Stimulated activated CD8-positive, alpha-beta memory T cell treated with anti-CD3 and anti-CD28 coated beads, Interleukin-7, amount 100 ng/mL, for 48 hours (primary cell): ENCODE measurements around the gene TNNT1.
"Not testable (repeated sequence)": the region's sequence is repeated elsewhere in the genome, so short reads cannot be mapped to it uniquely, and the experiment has no call there.

ENCODE experiments used
- DNase-seq, 2 donors: peaks; one replicate each; pipeline ENCODE4 v3.0.0-alpha.2; 2020; ENCODE audit warnings: low read depth in 1 of 2; ENCODE audit errors: extremely low read depth in 1 of 2

Gene TNNT1

DNA sequence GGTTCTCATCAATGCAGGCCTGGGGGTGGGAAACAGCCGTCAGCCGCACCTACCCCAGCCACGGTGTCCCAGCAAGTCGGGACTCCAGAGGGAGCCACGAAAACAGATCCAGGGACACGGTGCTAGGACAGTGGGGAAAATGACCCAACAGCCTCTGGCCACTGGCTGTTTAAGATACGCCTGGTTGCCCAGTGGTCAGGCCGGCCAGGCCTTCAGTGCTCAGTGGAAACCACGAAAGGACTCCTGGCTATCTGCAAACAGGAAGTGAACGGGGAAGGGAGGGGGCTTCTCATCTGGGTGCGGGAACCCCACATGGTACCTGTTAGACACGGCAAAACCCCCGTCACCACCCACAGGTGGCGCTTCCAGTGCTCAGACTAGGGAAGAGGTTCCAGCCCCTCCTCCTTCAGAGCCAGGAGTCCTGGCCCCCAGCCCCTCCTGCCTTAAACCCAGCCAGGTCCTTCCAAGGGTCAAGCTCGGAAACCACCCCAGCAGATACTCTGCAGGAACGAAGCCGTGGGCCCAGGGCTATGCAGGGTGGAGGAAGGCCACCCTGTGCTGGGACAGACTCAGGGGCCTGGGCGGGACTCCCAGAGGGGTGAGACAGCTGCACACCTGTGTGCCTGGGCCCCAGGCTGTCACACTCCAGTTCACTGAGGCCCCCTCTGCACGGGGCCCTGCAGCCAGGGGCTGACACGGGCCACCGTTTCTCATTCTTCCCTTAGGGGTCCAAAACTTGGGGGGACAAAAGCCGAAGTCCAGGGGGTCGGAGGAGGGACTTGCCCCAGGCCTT is 36.0 kb downstream of the TNNT1 start:
- no peak for DNase-seq

DNA sequence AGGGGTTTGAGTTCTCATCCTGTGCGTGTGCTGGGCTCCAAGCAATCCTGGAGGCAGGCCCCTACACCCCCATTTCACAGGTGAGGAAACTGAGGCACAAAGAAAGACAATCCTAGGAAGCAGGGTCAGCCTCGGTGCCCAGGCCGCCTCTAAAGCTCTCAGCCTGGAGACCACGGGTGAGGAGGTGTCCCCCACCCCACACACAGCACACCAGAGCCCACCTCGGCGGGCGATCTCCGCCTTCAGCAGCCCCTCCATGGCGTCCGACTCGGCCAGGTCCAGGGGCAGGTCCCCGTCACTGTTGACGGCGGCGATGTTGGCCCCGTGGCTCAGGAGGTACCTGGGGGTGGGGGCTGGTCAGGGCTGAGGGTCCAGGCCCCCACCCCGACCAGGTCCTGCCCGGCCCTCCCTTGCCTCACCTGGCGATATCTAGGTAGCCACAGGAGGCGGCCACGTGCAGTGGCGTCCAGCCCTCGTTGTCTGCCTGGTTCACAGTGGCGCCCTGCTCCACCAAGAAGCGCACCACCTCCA is 36.7 kb downstream of the TNNT1 start:
- DNase-seq, result no peak

DNA sequence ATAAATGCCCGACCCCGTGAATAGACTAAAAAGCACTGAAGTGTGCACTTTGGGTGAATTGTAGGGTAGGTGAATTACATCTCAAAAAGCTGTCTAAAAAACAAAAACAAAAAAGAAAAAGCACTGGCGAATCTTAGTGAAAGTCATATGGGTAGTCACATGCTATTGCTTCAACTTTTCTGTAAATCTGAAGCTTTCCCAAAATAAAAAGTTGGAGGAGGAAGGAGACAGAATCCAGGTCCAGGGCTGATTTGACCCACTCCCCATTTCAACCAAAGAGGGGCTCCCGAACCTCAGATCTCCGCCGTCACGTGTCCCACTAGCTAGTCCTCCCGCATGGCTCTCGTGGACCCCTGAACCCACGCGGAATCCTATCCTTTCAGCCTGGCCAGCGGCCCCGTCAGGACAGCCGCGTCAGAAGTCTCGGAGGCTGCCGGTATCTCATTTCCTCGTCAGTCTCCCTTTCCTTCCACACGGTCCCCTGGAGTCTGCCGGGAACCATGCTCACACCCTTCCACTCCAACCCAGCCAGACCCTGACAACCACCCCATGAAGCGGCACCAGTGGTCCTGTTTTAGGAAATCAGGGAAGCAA is 37.7 kb downstream of the TNNT1 start:
- DNase-seq, result no peak

DNA sequence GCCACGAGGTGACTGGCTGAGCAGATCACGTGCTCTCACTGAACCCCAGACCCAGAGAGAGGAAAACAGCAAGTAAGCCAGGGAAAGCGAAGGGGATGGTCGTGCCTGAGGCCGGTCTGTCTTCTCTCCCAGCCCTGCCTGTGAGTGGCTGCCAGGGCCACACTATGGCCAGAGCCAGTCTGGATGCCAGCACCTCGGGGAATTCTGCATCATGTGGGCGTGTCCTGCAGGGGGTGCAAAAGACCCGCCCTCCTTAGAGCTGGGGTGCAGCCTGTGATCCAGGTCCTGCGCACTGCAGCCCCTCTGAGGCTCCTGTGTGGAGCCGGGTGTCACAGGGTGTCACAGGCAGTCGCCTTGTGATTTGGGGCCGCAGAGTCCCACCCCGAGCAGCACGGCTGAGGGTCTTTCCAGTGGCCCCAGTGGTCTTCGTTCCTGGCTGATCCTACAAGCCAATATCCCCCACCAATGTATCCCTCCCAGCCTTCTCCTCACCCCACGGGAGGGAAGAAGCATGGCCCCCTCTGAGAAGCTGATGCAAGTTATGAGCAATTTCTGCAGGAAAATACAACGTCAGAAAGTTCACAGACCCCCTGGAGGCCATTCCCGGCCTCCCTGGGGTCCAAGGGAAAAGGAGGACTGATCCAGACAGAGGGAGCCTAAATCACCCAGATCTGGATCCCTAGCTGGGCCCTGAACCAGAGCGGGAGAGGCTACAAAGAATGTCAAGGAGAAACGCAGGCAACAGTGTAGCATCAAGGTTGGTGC is 39.3 kb downstream of the TNNT1 start:
- no peak for DNase-seq

DNA sequence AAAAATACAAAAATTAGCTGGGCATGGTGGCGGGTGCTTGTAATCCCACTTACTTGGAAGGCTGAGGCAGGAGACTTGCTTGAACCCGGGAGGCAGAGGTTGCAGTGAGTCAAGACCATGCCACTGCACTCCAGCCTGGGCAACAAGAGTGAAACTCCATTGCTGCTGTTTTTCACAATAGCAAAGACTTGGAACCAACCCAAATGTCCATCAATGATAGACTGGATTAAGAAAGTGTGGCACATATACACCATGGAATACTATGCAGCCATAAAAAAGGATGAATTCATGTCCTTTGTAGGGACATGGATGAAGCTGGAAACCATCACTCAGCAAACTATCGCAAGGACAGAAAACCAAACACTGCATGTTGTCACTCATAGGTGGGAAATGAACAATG is 41.8 kb downstream of the TNNT1 start:
- not testable (repeated sequence) for DNase-seq

DNA sequence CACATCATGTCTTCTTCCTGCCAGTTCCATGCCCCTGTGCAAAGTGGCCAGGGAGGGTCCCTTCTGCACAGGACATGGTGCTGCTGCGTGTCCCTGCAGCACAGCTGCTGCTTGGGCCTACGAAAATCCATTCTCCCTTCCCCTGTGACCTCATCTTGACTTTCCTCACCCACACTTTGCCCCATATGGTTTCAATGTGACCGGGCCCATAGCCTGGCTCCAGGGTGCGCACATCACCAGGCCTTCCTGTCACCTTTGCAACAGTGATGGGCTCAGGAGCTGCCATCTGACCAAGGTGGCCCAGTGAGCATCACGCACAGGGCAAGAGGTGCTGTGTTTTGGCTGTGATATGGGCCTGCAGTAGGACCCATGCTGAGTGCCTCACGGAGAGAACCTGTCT is 42.4 kb downstream of the TNNT1 start:
- no peak for DNase-seq

DNA sequence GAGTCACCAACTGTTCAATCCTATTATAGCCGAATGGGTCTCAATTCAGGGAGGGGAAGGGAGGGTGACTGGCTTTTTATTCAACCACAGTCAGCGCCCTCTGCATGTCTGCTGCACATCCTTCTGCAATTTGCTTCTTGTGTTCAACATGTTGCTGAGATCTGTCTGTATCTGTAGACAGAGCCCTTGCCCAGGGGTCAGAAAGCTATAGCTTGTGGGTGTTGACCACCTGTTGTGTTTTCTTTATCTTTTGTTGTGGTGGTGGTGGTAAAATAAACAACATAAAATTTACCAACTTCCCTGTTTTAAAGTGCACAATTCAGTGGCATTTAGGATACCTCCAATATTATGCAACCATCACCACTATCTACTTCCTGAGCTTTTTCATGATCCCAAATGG is 43.8 kb downstream of the TNNT1 start:
- DNase-seq, result no peak

DNA sequence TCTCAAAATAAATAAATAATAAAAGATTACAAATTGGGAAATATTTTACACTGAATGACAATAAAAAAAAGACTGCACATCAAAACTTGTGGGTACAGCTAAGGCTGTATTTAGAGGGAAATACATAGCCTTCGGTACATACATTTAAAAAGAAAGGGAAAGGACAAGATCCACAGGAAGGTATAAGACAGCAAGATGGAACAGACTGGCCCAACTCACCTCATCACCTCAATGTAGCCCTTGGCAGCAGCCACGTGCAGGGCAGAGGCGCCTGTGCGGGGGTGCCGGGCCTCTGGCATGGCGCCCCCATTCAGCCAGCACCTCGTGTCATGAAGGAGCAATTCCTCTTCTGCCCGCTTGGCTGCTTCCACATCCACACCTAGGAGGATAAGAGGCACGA is 45.8 kb downstream of the TNNT1 start:
- DNase-seq, result no peak

DNA sequence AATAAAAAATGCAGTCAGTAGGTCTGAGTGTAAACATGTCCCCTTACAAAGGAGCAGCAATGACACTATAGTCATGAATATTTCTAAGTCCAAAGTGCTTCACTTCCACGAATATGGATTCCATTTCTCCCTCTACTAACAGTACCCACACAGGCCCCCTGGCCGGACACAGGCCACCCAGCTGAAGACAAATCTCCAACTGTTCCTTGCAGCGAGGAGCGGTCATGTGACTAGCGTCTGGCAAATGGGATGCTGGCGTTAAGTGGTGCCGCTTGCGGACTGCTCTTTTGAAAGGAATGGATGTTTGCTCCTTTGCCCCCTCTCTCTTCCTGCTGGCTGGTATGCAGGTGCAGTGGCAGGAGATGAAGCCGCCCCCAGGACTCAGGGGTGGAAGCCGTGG is 47.7 kb downstream of the TNNT1 start:
- no peak for DNase-seq

DNA sequence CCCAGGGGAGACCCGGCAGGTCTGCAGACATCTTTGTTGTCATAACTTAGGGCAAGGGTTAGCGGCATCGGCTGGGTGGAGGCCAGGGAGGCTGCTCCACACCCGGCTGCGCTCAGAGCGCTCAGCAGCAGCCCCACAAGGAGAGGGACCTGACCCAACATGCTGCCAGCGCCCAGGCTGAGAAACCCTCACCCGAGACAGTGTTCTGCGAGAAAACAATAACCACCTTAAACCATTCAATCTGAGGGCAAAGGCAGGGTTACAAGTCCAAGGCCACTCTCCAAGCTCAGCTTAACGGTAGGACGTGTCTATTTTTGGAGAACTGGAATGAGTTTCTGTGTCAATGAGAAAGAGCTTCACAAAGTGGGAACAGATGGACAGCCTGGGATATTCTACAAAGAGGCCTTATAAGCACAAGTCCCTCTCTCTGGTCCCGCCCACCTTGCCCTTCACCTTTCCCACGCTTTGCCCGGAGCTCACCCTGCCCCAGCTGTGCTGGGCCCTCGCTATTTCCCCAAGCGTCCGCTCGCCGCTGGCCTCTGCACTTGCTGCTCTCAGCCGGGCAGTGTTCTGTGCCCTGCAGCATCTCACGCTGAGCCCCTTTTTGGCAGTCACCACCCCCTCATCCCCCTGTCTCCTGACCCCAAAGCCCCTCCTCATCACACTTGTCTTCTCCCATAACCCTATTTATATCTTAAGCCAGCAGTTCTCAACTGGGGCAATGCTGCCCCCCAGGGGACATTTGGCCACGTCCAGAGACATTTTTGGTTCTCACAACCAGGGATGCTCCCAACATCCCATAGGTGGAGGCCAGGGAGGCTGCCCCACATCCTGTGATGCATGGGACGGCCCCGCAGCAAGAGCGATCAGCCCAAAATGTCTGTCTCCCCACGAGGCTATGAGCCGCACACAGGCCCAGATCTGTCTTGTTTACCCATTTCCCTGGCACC is 49.2 kb downstream of the TNNT1 start:
- DNase-seq, result no peak

DNA sequence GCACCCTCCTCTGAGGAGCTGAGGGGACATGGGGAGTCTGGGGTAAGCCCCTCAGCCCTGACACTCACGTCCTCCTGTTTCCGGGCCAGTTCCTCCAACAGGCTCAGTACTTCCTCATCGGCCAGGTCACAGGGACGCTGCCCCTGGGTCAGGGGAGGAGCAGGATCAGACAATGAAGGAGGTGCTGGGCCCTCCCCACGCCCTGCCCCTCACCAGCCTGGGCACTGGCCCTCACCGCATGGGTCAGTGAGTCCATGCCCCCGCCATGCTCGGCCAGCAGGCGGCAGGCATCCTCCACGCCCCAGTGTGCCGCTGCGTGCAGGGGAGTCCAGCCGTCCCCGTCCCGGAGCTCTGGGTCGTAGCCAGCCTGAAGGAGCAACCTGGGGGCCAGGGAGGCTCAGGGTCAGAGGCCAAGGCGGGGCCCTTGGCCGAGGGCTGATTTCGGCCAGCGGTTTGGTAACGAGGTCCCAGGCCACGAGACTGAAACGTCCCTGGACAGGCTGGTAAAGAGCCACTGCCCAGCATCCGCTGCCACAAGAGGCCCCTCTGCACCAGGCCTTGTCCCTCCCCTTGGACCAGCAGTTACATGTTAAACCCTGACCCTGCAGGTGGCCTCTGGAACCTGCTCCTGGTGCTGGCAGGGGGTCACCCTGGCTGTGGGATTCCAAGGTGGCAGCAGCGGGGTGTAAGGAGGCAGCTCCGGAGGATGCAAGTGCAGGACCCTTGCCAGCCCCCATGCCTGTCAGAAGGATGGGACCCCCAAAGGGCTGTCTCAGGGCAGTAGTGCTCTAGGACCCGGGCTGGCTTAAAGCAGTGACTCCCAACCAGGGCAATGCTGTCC is 50.1 kb downstream of the TNNT1 start:
- no peak for DNase-seq

DNA sequence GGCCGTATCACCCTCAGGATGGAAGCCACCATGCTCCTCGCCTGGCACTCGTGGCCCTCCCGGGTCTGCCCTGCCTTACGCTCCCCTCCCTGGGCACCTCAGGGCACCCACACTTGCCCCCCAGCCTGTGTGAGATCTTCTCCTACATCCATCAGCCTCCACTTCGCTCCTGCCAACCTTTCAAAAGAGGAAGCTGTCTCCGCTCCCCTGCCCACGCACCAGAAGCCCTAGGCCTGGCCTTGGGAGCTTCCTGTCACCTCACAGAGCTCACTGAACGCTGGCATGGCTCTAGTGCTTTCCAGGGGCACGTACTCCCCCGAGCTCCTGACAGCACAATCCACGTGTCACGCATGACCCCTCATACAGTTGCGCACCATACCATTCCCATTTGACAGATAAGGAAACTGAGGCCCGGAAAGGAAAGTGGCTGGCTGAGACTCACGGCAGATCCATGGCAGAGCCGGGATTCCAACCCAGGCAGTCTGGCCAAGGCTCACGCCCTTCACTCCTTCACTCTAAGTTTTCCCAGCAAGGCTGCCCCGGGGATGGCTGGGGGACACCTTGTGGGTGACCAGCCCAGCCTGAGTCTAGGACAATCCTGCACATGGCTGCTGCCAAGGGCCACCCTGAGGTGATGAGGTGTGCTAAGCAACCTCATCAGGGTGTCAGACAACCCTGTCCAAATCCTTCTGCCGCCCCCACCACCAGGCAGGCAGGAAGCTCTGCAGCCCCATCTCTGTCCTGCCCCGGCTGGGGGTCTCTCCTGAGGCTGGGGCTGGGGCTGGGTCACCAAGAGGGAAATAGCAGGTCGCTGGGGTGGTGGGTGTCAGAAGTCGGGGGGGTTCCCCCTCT is 50.9 kb downstream of the TNNT1 start:
- no peak for DNase-seq

DNA sequence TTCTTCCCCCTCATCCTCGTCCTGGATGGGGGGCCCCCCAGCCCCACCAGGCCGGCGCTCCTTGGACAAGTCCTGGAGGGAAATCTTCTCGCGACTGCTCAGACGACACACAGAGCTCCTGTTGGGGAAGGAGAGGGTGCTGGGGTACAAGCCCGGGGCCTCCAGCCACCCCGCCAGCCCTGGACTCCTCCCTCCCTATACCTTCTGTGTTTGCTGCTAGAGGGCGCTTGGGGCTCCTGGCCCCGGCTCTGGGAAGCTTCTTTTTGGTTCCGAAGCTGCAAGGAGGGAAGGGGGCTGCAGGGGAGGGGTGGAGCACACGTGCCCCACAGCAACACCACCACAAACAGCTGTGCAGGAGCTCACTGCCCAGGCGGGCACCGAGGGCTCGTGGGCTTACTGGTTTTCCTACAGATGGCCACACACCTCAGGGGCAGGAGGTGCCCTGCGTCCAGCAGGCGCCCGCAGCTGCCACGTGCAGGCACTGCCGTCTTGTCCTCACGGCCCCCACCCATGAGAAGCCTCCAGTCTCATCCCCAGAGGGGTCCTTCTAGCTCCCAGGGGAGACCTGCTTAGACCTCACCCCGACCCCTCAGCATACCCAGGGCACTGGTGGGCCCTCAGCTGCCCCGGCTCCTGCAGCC is 52.8 kb downstream of the TNNT1 start:
- DNase-seq, result no peak

DNA sequence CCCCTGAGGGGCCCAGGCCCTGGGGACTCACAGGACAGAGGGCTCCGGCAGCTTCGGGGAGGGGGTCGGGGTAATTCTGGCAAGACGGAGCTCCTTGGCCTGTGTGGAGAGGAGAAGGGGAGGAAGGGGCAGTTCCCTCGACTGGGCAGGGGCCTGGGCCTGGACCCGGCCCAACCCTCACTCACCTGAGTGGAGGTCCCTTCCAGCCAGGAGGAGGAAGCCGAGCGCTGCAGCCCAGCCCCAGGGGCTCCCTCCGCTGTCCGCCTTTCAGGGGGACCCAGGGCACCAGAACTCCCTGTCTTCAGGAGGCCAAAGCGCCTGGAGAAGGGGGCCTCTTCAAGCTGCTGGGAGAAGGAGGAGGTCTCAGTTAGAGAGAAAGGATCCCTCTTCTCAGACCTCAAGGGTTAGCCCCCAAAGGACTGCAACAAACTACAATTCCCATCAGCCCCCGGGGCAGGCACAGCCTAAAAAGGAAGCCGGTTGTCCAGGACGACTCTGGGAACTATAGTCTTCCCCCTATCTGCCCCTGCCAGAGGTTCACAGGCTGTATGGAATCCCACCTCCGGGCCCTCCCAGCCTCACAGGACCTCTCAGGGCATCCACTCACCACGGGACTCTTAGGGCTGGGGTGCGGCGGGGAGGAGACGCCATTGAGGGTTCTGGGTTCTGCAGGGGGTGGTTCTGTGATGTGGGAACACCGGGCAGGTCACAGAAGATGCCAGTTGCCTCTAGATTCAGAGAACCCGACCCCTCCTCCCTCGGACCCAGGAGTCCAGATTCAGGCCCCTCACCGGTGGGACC is 53.5 kb downstream of the TNNT1 start:
- no peak for DNase-seq

DNA sequence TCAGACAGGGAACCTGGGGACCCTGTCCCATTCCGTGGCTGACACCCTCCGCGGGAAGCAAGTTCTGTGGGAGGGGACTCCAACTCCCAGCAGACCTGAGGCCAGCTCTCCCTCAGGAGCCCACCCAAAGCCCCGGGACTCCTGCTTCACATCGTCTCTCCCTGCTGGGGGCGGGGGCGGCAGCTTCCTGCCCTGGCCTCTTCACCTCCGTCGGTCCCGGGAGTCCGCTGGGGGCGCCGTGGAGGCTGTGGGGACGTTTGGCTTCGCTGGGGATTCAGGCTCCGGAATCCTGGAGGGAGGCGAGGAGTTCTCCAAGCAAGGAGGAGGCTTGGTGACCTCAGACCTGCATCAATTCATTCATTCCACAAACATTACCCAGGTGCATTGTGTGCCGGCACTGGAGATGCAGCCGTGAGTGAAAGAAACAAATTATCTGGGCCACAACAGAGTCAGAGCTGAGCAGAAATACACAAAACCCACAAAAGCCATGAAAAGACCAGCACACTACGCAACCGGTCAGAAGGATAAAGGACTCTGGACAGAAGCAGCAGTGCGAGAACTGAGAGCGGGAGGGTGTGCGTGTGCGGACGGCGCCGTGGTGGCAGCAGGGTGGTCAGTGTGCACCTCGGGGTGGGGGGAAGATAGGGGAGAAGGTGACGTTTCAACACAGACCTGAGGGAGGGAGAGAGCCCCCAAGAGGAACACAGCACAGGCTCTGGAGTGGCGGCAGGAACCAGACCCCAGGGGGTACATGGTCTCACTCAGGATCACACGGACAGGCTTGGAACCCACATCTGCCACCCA is 54.3 kb downstream of the TNNT1 start:
- DNase-seq, result no peak

DNA sequence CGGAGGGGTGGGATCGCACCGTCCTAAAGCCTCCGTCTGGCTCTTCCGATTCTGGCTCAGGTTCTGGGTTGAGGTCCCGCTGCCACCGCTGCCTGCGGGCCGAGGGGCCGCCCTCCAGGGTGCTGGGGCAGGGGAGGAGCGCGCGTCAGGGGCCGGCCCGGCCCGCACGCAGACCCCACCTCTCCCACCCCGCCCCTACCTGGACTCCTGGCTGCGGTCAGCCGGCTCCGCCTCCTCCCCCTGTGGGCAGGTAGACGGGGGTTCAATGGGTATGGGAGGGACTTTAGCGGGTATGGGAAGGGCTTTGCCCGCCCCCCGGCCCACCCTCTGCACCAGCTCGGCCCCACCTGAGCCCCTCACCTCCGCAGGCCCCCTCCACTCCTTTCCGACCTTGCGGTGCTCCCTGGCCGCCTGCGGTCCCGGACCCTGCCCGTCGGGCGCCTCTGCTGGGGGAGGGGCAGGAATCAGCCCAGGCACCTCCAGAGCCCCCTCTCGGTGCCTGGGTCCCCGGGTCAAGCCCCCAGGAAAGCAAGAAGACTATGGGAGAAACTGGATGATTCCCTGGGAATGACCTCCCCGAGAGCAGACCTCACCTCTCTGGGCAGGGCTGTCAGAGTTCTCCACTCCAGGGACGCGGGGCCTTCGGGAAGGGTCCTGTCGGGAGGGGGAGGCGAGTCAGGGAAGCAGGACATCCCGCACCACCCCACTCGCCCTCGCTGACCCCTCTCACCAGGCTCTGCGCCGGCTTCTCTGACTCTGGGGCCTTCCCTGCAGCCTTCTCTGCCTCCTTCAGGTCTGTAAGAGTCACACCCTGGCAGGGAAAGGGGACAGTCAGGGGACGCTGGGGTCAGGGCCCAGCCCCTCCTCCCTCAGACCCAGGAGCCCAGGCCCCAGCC is 56.3 kb downstream of the TNNT1 start:
- no peak for DNase-seq
